ENCODE measurements around the gene RFX2.

The RFX2 gene

DNA sequence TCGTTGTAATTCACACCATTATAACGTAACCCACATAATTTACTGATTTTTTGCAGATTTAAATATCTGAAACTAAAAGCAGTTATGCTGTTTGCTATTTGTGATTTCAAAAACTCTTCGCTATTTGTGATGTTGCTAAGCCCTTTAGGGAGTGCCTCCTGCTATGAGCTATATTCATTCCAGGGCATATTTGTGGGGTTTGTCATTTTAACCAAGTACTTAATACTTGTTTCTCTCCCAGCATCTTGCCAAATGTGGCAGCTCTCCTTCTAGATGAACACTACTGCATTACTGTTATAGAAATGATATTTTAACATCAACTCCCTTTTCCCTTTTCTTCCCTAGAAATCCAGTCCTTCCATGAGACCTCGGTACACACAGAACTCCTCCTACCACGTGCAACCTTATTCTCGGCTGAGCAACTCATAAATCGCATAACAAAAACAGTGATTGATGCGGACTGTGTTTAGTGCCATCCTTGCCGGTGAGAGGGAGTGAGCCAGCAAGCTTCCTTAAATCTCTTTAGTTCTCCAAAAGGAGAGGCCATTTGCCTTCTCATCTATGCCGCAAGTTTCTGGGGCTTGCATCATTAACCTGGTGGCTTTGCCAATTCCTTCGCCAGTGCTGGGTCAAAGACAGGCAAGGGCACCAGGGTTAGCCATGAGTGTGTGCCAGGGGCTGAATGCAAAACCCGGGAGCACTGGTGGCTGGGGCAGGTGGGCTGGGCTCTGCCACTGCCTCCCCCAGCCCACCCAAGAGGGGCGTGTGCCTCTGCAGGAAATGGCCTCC lies 33.4 kb downstream of the RFX2 start:
- Histone ChIP-seq H3K4me3 (ENCODE audit: low read length in 2 of 2) (no peak overlapping the region), H2BK15ac (ENCODE audit: low read length) (no peak overlapping the region), H3K4me1 (ENCODE audit: control insufficient read depth in 2 of 2, insufficient read depth in 1 of 2, low read depth in 1 of 2, low read length in 2 of 2) (peaks cover 0 to 2% of the 10 kb centered on the region in 2 donors), H2BK120ac (ENCODE audit: low read depth, low read length) (no peak overlapping the region), H2BK12ac (ENCODE audit: low read length) (no peak overlapping the region), H2BK5ac (ENCODE audit: low read length) (no peak overlapping the region), H2AK5ac (ENCODE audit: low read depth, low read length) (no peak overlapping the region), H3K79me1 (ENCODE audit: low read depth, low read length) (no peaks in the 10 kb centered on the region), H3K27ac (replicated peaks; ENCODE audit: low read length) (no peak overlapping the region), H3K9me3 (replicated peaks in 1 of 2; ENCODE audit: control insufficient read depth in 2 of 2, insufficient read depth in 1 of 2, low read depth in 1 of 2, low read length in 2 of 2) (no peaks in the 10 kb centered on the region), H3K18ac (ENCODE audit: low read length) (no peak overlapping the region), H3K4me2 (ENCODE audit: insufficient read depth, low read length, poor library complexity, severe bottlenecking) (no peak overlapping the region), H3K27me3 (ENCODE audit: control insufficient read depth in 3 of 3, insufficient read depth in 3 of 3, low read depth in 1 of 3, low read length in 3 of 3) (no peaks in the 10 kb centered on the region), H4K91ac (ENCODE audit: low read depth, low read length, poor library complexity) (no peak overlapping the region), H2AFZ (ENCODE audit: low read length) (no peak overlapping the region), H3K23ac (ENCODE audit: low read depth, low read length, poor library complexity) (no peak overlapping the region), H3K14ac (ENCODE audit: low read length) (no peak overlapping the region), H4K8ac (ENCODE audit: low read depth, low read length) (no peak overlapping the region), H3K36me3 (replicated peaks in 1 of 2; ENCODE audit: control insufficient read depth in 2 of 2, insufficient read depth in 2 of 2, low read length in 2 of 2) (no peaks in the 10 kb centered on the region), H3K4ac (ENCODE audit: low read length) (no peak overlapping the region), H3K9ac (ENCODE audit: low read depth, low read length, poor library complexity) (no peak overlapping the region)
- no peak for DNase-seq (ENCODE audit: low spot score)
- no CpG with 5 or more reads among the region's 13 CpGs for WGBS, 2 donors (ENCODE audit: extremely low coverage in 2 of 2, insufficient read length in 2 of 2, insufficient replicate concordance in 1 of 2)

DNA sequence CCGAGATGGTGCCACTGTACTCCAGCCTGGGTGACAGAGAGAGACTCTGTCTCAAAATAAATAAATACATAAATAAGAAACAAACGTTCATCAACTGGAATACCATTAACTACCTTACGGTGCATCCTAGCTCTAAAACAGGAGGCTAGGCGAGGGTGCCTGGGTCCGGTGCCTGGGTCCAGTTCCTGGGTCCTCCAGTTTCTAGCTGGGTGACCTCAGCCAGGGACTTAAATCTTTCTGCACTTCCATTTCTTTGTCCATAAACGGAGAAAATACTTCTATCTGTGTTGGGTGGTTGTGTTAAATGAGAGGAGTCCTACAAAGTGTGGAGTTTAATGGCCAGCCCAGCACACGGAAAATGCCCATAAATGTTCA lies 34.0 kb downstream of the RFX2 start:
- no peak overlapping the region for H2BK5ac ChIP-seq (ENCODE audit: low read length)
- H3K23ac ChIP-seq (ENCODE audit: low read depth, low read length, poor library complexity) = no peak overlapping the region
- no peak overlapping the region for H2BK15ac ChIP-seq (ENCODE audit: low read length)
- no peak overlapping the region for H2BK120ac ChIP-seq (ENCODE audit: low read depth, low read length)
- no peak overlapping the region for H3K27ac ChIP-seq (replicated peaks; ENCODE audit: low read length)
- peaks cover 0 to 2% of the 10 kb centered on the region in 2 donors for H3K4me1 ChIP-seq (ENCODE audit: control insufficient read depth in 2 of 2, insufficient read depth in 1 of 2, low read depth in 1 of 2, low read length in 2 of 2)
- no peaks in the 10 kb centered on the region for H3K36me3 ChIP-seq (replicated peaks in 1 of 2; ENCODE audit: control insufficient read depth in 2 of 2, insufficient read depth in 2 of 2, low read length in 2 of 2)
- no peaks in the 10 kb centered on the region for H3K79me1 ChIP-seq (ENCODE audit: low read depth, low read length)
- H3K9me3 ChIP-seq (replicated peaks in 1 of 2; ENCODE audit: control insufficient read depth in 2 of 2, insufficient read depth in 1 of 2, low read depth in 1 of 2, low read length in 2 of 2) = no peaks in the 10 kb centered on the region
- H3K4me2 ChIP-seq (ENCODE audit: insufficient read depth, low read length, poor library complexity, severe bottlenecking) = no peak overlapping the region
- H2AFZ ChIP-seq (ENCODE audit: low read length) = no peak overlapping the region
- no peak overlapping the region for H2BK12ac ChIP-seq (ENCODE audit: low read length)
- H3K9ac ChIP-seq (ENCODE audit: low read depth, low read length, poor library complexity) = no peak overlapping the region
- WGBS, 2 donors (ENCODE audit: extremely low coverage in 2 of 2, insufficient read length in 2 of 2, insufficient replicate concordance in 1 of 2) = no CpG with 5 or more reads among the region's 7 CpGs
- H3K18ac ChIP-seq (ENCODE audit: low read length) = no peak overlapping the region
- no peak for DNase-seq (ENCODE audit: low spot score)
- H3K4ac ChIP-seq (ENCODE audit: low read length) = no peak overlapping the region
- no peak overlapping the region for H3K4me3 ChIP-seq (ENCODE audit: low read length in 2 of 2)
- H3K14ac ChIP-seq (ENCODE audit: low read length) = no peak overlapping the region
- no peaks in the 10 kb centered on the region for H3K27me3 ChIP-seq (ENCODE audit: control insufficient read depth in 3 of 3, insufficient read depth in 3 of 3, low read depth in 1 of 3, low read length in 3 of 3)
- H2AK5ac ChIP-seq (ENCODE audit: low read depth, low read length) = no peak overlapping the region
- H4K8ac ChIP-seq (ENCODE audit: low read depth, low read length) = no peak overlapping the region
- H4K91ac ChIP-seq (ENCODE audit: low read depth, low read length, poor library complexity) = no peak overlapping the region

DNA sequence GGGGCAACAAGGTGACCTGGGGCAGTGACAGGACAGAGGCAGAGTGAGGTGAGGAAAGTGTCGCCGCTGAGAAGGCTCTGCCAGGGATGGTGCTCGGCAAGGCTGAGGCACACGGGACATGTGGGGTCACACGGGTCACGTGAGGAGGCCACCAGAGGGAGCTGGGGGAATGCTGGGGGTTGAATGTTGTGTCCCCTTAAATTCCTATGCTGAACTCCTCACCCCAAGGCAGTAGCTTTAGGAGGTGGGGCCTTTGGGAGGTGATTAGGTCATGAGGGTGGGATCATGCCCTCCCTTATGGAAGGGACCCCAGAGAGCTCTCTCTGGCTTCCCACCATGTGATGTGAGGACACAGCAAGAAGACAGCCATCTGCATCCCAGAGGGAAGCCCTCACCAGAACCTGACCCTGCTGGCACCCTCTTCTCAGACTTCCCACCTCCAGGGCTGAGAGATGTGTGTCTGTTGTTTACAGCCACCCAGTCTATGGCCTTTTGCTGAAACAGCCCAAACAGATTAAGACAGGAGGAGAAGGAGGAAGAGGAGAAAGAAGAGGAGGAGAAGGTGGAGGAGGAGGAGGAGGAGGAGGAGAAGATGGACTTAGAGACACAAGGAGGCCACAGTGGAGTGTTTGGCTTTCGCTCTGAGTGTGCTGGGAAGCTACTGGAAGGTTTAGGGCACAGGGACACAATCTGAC lies 35.4 kb downstream of the RFX2 start:
- peaks cover 0 to 2% of the 10 kb centered on the region in 2 donors for H3K4me1 ChIP-seq (ENCODE audit: control insufficient read depth in 2 of 2, insufficient read depth in 1 of 2, low read depth in 1 of 2, low read length in 2 of 2)
- H2BK15ac ChIP-seq (ENCODE audit: low read length) = peak overlapping the region; percentile 61
- H4K91ac ChIP-seq (ENCODE audit: low read depth, low read length, poor library complexity) = no peak overlapping the region
- no peak overlapping the region for H2AK5ac ChIP-seq (ENCODE audit: low read depth, low read length)
- no peak overlapping the region for H3K4me2 ChIP-seq (ENCODE audit: insufficient read depth, low read length, poor library complexity, severe bottlenecking)
- H3K23ac ChIP-seq (ENCODE audit: low read depth, low read length, poor library complexity) = no peak overlapping the region
- no peak overlapping the region for H3K4me3 ChIP-seq (ENCODE audit: low read length in 2 of 2)
- H4K8ac ChIP-seq (ENCODE audit: low read depth, low read length) = no peak overlapping the region
- H3K9ac ChIP-seq (ENCODE audit: low read depth, low read length, poor library complexity) = peak overlapping the region; percentile 7
- peak overlapping the region; percentile 50 for H3K18ac ChIP-seq (ENCODE audit: low read length)
- no peak overlapping the region for H2BK5ac ChIP-seq (ENCODE audit: low read length)
- no CpG with 5 or more reads among the region's 7 CpGs for WGBS, 2 donors (ENCODE audit: extremely low coverage in 2 of 2, insufficient read length in 2 of 2, insufficient replicate concordance in 1 of 2)
- H3K4ac ChIP-seq (ENCODE audit: low read length) = no peak overlapping the region
- no peak overlapping the region for H3K27ac ChIP-seq (replicated peaks; ENCODE audit: low read length)
- H3K36me3 ChIP-seq (replicated peaks in 1 of 2; ENCODE audit: control insufficient read depth in 2 of 2, insufficient read depth in 2 of 2, low read length in 2 of 2) = no peaks in the 10 kb centered on the region
- peaks cover 0 to 7% of the 10 kb centered on the region in 2 donors for H3K9me3 ChIP-seq (replicated peaks in 1 of 2; ENCODE audit: control insufficient read depth in 2 of 2, insufficient read depth in 1 of 2, low read depth in 1 of 2, low read length in 2 of 2)
- H3K79me1 ChIP-seq (ENCODE audit: low read depth, low read length) = no peaks in the 10 kb centered on the region
- H2AFZ ChIP-seq (ENCODE audit: low read length) = no peak overlapping the region
- no peak overlapping the region for H2BK120ac ChIP-seq (ENCODE audit: low read depth, low read length)
- H3K27me3 ChIP-seq (ENCODE audit: control insufficient read depth in 3 of 3, insufficient read depth in 3 of 3, low read depth in 1 of 3, low read length in 3 of 3) = no peaks in the 10 kb centered on the region
- H2BK12ac ChIP-seq (ENCODE audit: low read length) = no peak overlapping the region
- no peak overlapping the region for H3K14ac ChIP-seq (ENCODE audit: low read length)
- DNase-seq (ENCODE audit: low spot score) = no peak
